H9 (cell line): ENCODE data around the gene MALL. TPM values are rescaled to one million over a fixed set of nuclear protein-coding genes. Genes with fewer than 3 reads are reported as not detected.

ENCODE experiments used
- DNase-seq: peaks from one replicate; pipeline ENCODE4 v3.0.0-alpha.2; 2017
- H2AFZ ChIP-seq: one replicate; pipeline ENCODE4 v1.6.1; 2013; ENCODE audit warnings: mild to moderate bottlenecking, low read length, control low read depth, moderate library complexity
- H2AK5ac ChIP-seq: 2 replicates; pipeline ENCODE4 v1.6.1; 2013; ENCODE audit warnings: low read length, control low read depth, mixed read lengths; ENCODE audit not compliant: insufficient read length
- H2BK120ac ChIP-seq: one replicate; pipeline ENCODE4 v1.6.1; 2013; ENCODE audit warnings: low read depth, mild to moderate bottlenecking, low read length, control low read depth, inconsistent platforms; ENCODE audit not compliant: poor library complexity, severe bottlenecking
- H2BK12ac ChIP-seq: 2 replicates; pipeline ENCODE4 v1.6.1; 2013; ENCODE audit warnings: low read length, control low read depth, mixed read lengths, low read depth; ENCODE audit not compliant: insufficient read length
- H2BK15ac ChIP-seq: 2 replicates; pipeline ENCODE4 v1.6.1; 2013; ENCODE audit warnings: low read depth, low read length, control low read depth
- H2BK20ac ChIP-seq: one replicate; pipeline ENCODE4 v1.6.1; 2013; ENCODE audit warnings: low read depth, mild to moderate bottlenecking, low read length, control low read depth, inconsistent platforms; ENCODE audit not compliant: poor library complexity, severe bottlenecking
- H2BK5ac ChIP-seq: 2 replicates; pipeline ENCODE4 v1.6.1; 2013; ENCODE audit warnings: low read length, control low read depth, mixed read lengths; ENCODE audit not compliant: insufficient read length
- H3K14ac ChIP-seq: 2 replicates; pipeline ENCODE4 v1.6.1; 2013; ENCODE audit warnings: low read length, control low read depth; ENCODE audit not compliant: insufficient read depth
- H3K18ac ChIP-seq: 2 replicates; pipeline ENCODE4 v1.6.1; 2013; ENCODE audit warnings: low read depth, mild to moderate bottlenecking, mixed read lengths, low read length, control low read depth; ENCODE audit not compliant: insufficient read length
- H3K23ac ChIP-seq: 2 replicates; pipeline ENCODE4 v1.6.1; 2013; ENCODE audit warnings: low read length, control low read depth, mixed read lengths, low read depth; ENCODE audit not compliant: insufficient read length
- H3K23me2 ChIP-seq: 2 replicates; pipeline ENCODE4 v1.6.1; 2013; ENCODE audit warnings: low read depth, mild to moderate bottlenecking, mixed read lengths, low read length, control low read depth; ENCODE audit not compliant: insufficient read length, poor library complexity, severe bottlenecking
- H3K27ac ChIP-seq: 2 replicates; pipeline ENCODE4 v1.5.1; 2013; ENCODE audit warnings: low read length, control low read depth, mixed read lengths, low read depth; ENCODE audit not compliant: insufficient read length
- H3K27me3 ChIP-seq: 2 replicates; pipeline ENCODE4 v1.6.1; 2013; ENCODE audit warnings: low read length, control low read depth, inconsistent platforms; ENCODE audit not compliant: insufficient read depth
- H3K4ac ChIP-seq: 2 replicates; pipeline ENCODE4 v1.6.1; 2013; ENCODE audit warnings: low read depth, mild to moderate bottlenecking, control low read depth, inconsistent platforms, low read length, moderate library complexity
- H3K4me1 ChIP-seq: 2 replicates; pipeline ENCODE4 v1.6.1; 2013; ENCODE audit warnings: low read length, control low read depth, inconsistent platforms; ENCODE audit not compliant: insufficient read depth
- H3K4me2 ChIP-seq: 2 replicates; pipeline ENCODE4 v1.6.1; 2013; ENCODE audit warnings: low read length, control low read depth, mixed read lengths; ENCODE audit not compliant: insufficient read length, insufficient read depth
- H3K56ac ChIP-seq: 2 replicates; pipeline ENCODE4 v1.6.1; 2013; ENCODE audit warnings: low read depth, mild to moderate bottlenecking, mixed read lengths, low read length, control low read depth; ENCODE audit not compliant: insufficient read length
- H3K79me1 ChIP-seq: 2 replicates; pipeline ENCODE4 v1.6.1; 2013; ENCODE audit warnings: low read depth, mild to moderate bottlenecking, moderate library complexity, low read length, control low read depth, inconsistent platforms; ENCODE audit not compliant: insufficient read depth, poor library complexity, severe bottlenecking
- H3K79me2 ChIP-seq: 2 replicates; pipeline ENCODE4 v1.6.1; 2013; ENCODE audit warnings: low read length, control low read depth, inconsistent platforms; ENCODE audit not compliant: insufficient read depth
- H3K9ac ChIP-seq: 2 replicates; pipeline ENCODE4 v1.6.1; 2013; ENCODE audit warnings: low read length, control low read depth, mixed read lengths; ENCODE audit not compliant: insufficient read length; ENCODE audit errors: extremely low read depth
- H3K9me3 ChIP-seq: one replicate; pipeline ENCODE4 v1.6.1; 2013; ENCODE audit warnings: low read depth, low read length, inconsistent platforms; ENCODE audit not compliant: control insufficient read depth
- H3T11ph ChIP-seq: one replicate; pipeline ENCODE4 v1.6.1; 2013; ENCODE audit warnings: mild to moderate bottlenecking, low read length, control low read depth, inconsistent platforms
- H4K20me1 ChIP-seq: one replicate; pipeline ENCODE4 v1.6.1; 2013; ENCODE audit not compliant: control insufficient read depth, insufficient read length, insufficient read depth
- H4K5ac ChIP-seq: 2 replicates; pipeline ENCODE4 v1.6.1; 2013; ENCODE audit warnings: low read depth, mild to moderate bottlenecking, mixed read lengths, low read length, control low read depth; ENCODE audit not compliant: insufficient read length
- H4K8ac ChIP-seq: replicated peaks from 2 replicates; pipeline ENCODE4 v1.6.1; 2013; ENCODE audit warnings: low read length, control low read depth, mixed read lengths, low read depth; ENCODE audit not compliant: insufficient read length
- H4K91ac ChIP-seq: 2 replicates; pipeline ENCODE4 v1.6.1; 2013; ENCODE audit warnings: low read depth, mild to moderate bottlenecking, moderate library complexity, mixed read lengths, low read length, control low read depth; ENCODE audit not compliant: insufficient read length
- H3K27ac Mint-ChIP-seq, 3 experiments: 2 replicates in 2 of 3; 3 replicates in 1 of 3; pipeline ENCODE4 v1.8.0; 2020 to 2021; ENCODE audit warnings: mixed read lengths in 3 of 3, mild to moderate bottlenecking in 1 of 3, moderate library complexity in 1 of 3
- H3K27me3 Mint-ChIP-seq: 2 replicates; pipeline ENCODE4 v1.8.0; 2021; ENCODE audit warnings: low read depth, mild to moderate bottlenecking, moderate library complexity, mixed read lengths
- H3K36me3 Mint-ChIP-seq, 3 experiments: 2 replicates in 2 of 3; 3 replicates in 1 of 3; pipeline ENCODE4 v1.8.0; 2020 to 2021; ENCODE audit warnings: low read depth in 3 of 3, mixed read lengths in 3 of 3; ENCODE audit not compliant: insufficient read depth in 1 of 3
- H3K4me1 Mint-ChIP-seq, 2 experiments: 2 replicates each; pipeline ENCODE4 v1.8.0; 2020; ENCODE audit warnings: mixed read lengths in 2 of 2
- H3K4me3 Mint-ChIP-seq, 2 experiments: 2 replicates in 1 of 2; 3 replicates in 1 of 2; pipeline ENCODE4 v1.8.0; 2020 to 2021; ENCODE audit warnings: mild to moderate bottlenecking in 2 of 2, mixed read lengths in 2 of 2, moderate library complexity in 1 of 2
- H3K9me3 Mint-ChIP-seq, 2 experiments: 2 replicates in 1 of 2; 3 replicates in 1 of 2; pipeline ENCODE4 v1.8.0; 2020; ENCODE audit warnings: mild to moderate bottlenecking in 2 of 2, mixed read lengths in 2 of 2, moderate library complexity in 1 of 2
- WGBS: extraction: QIAGEN DNeasy Blood & Tissue Kit; methylation state at CpG from one replicate; pipeline ENCODE4 v1.1.7; 2013; ENCODE audit warnings: missing lambda C conversion rate, low lambda C conversion rate, mixed read lengths; ENCODE audit not compliant: insufficient read length; ENCODE audit errors: extremely low coverage; 5-methylcytosine and 5-hydroxymethylcytosine counted together
- total RNA-seq: library from RNA; stranded (reverse); gene quantifications from 2 replicates; pipeline ENCODE4 v1.2.1, GENCODE V29; 2021
- TF ChIP-seq, protein P1 (sequence below): fragments of 200-600 bp; sonication (generic); conservative IDR thresholded peaks from 3 replicates; pipeline ENCODE4 v1.8.0; 2021; ENCODE audit warnings: antibody characterized with exemption, mild to moderate bottlenecking

Gene MALL
- total RNA-seq, 1 experiment from 2014 or later = 5.0 TPM

GRCh38 chr2:110121592-110121991 lies 6.0 kb upstream of the MALL start:
- WGBS = no CpG with 5 or more reads among the region's 3 CpGs
- H2AFZ ChIP-seq = no peak overlapping the region

More at GRCh38 chr2:110121592-110121991, 6.0 kb upstream of the MALL start:
- TF ChIP-seq, protein P1, sequence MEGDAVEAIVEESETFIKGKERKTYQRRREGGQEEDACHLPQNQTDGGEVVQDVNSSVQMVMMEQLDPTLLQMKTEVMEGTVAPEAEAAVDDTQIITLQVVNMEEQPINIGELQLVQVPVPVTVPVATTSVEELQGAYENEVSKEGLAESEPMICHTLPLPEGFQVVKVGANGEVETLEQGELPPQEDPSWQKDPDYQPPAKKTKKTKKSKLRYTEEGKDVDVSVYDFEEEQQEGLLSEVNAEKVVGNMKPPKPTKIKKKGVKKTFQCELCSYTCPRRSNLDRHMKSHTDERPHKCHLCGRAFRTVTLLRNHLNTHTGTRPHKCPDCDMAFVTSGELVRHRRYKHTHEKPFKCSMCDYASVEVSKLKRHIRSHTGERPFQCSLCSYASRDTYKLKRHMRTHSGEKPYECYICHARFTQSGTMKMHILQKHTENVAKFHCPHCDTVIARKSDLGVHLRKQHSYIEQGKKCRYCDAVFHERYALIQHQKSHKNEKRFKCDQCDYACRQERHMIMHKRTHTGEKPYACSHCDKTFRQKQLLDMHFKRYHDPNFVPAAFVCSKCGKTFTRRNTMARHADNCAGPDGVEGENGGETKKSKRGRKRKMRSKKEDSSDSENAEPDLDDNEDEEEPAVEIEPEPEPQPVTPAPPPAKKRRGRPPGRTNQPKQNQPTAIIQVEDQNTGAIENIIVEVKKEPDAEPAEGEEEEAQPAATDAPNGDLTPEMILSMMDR = no peak
- Mint-ChIP-seq H3K4me1 (peaks cover 3 to 5% of the 10 kb centered on the region in 2 experiments; a peak in 2 of 4 replicates), H3K36me3 (no peaks in the 10 kb centered on the region), H3K4me3 (no peak overlapping the region), H3K27me3 (peaks cover 39% of the 10 kb centered on the region), H3K9me3 (no peaks in the 10 kb centered on the region), H3K27ac (no peak overlapping the region)
- no peak overlapping the region for H3K56ac ChIP-seq
- H3K4ac ChIP-seq = no peak overlapping the region
- H2BK15ac ChIP-seq = no peak overlapping the region
- H3K27ac ChIP-seq = no peak overlapping the region
- no peak overlapping the region for H3K4me2 ChIP-seq
- no peak overlapping the region for H4K5ac ChIP-seq
- H3K23ac ChIP-seq = no peak overlapping the region
- H3K23me2 ChIP-seq = no peaks in the 10 kb centered on the region
- H3K9ac ChIP-seq = no peak overlapping the region
- no peak overlapping the region for H2BK20ac ChIP-seq
- no peaks in the 10 kb centered on the region for H3K4me1 ChIP-seq
- H3K79me1 ChIP-seq = no peaks in the 10 kb centered on the region
- H4K8ac ChIP-seq = no peak overlapping the region
- H3T11ph ChIP-seq = no peak overlapping the region
- no peaks in the 10 kb centered on the region for H3K9me3 ChIP-seq
- no peak for DNase-seq
- no peak overlapping the region for H4K91ac ChIP-seq
- H3K18ac ChIP-seq = no peak overlapping the region
- H3K14ac ChIP-seq = no peak overlapping the region
- no peaks in the 10 kb centered on the region; the same call in 1 of the 2 replicates for H3K27me3 ChIP-seq
- H2BK12ac ChIP-seq = no peak overlapping the region
- H4K20me1 ChIP-seq = no peaks in the 10 kb centered on the region
- no peak overlapping the region for H2BK5ac ChIP-seq
- H2AK5ac ChIP-seq = no peak overlapping the region
- no peaks in the 10 kb centered on the region for H3K79me2 ChIP-seq
- no peak overlapping the region for H2BK120ac ChIP-seq
